DOHH2 (cell line): Measurements from ENCODE around the gene BTG2.
A peak's percentile ranks its signal among the peaks of the same experiment; 100 is the strongest.

Source experiments
- H3F3A ChIP-seq: fragments of 200-600 bp; sonication (generic), shearing (Covaris generic); 2 replicates; pipeline ENCODE4 v1.6.0; 2016; ENCODE audit warnings: antibody characterized with exemption, mild to moderate bottlenecking; ENCODE audit not compliant: control insufficient read depth, insufficient read depth
- H3K27ac ChIP-seq: fragments of 200-600 bp; sonication (generic); 2 replicates; pipeline ENCODE4 v1.5.1; 2014; ENCODE audit warnings: low read depth, mild to moderate bottlenecking, low read length, moderate library complexity
- H3K27me3 ChIP-seq: fragments of 200-600 bp; sonication (generic); 2 replicates; pipeline ENCODE4 v1.6.1; 2014; ENCODE audit warnings: mild to moderate bottlenecking, low read length, mixed read lengths; ENCODE audit not compliant: control insufficient read depth
- H3K36me3 ChIP-seq: fragments of 200-600 bp; sonication (generic); 2 replicates; pipeline ENCODE4 v1.6.1; 2014; ENCODE audit warnings: mild to moderate bottlenecking, low read length, moderate library complexity, mixed read lengths; ENCODE audit not compliant: control insufficient read depth
- H3K4me1 ChIP-seq: fragments of 200-600 bp; sonication (generic); 2 replicates; pipeline ENCODE4 v1.6.1; 2014; ENCODE audit warnings: mild to moderate bottlenecking, low read length, mixed read lengths; ENCODE audit not compliant: control insufficient read depth
- H3K4me2 ChIP-seq: fragments of 200-600 bp; sonication (generic); 2 replicates; pipeline ENCODE4 v1.6.0; 2014; ENCODE audit warnings: mild to moderate bottlenecking, low read length, moderate library complexity
- H3K4me3 ChIP-seq: fragments of 200-600 bp; sonication (generic); 2 replicates; pipeline ENCODE4 v1.5.1; 2014; ENCODE audit warnings: mild to moderate bottlenecking, low read length, mixed read lengths
- H3K79me2 ChIP-seq: fragments of 200-600 bp; sonication (generic); 2 replicates; pipeline ENCODE4 v1.6.1; 2014; ENCODE audit warnings: mild to moderate bottlenecking, low read length, mixed read lengths; ENCODE audit not compliant: control insufficient read depth
- H3K9me2 ChIP-seq: fragments of 200-600 bp; sonication (generic); replicated peaks from 2 replicates; pipeline ENCODE4 v1.6.1; 2014; ENCODE audit warnings: mild to moderate bottlenecking, low read length, mixed read lengths; ENCODE audit not compliant: control insufficient read depth
- H3K9me3 ChIP-seq: fragments of 200-600 bp; sonication (generic); 2 replicates; pipeline ENCODE4 v1.6.1; 2014; ENCODE audit warnings: antibody characterized with exemption, low read length, mixed read lengths; ENCODE audit not compliant: control insufficient read depth, insufficient read depth
- H4K20me1 ChIP-seq: fragments of 200-600 bp; sonication (generic); 2 replicates; pipeline ENCODE4 v1.6.0; 2014; ENCODE audit warnings: low read depth, mild to moderate bottlenecking, antibody characterized with exemption, low read length, moderate library complexity; ENCODE audit not compliant: control insufficient read depth, insufficient read depth
- EZH2phosphoT487 ChIP-seq: fragments of 200-600 bp; sonication (generic); IDR thresholded peaks from 2 replicates; pipeline ENCODE4 v1.6.1; 2017; ENCODE audit warnings: borderline replicate concordance, mild to moderate bottlenecking, antibody characterized with exemption, low read length, moderate library complexity, mixed read lengths
- TF ChIP-seq, protein P1 (sequence below): fragments of 200-600 bp; sonication (generic); IDR thresholded peaks from one replicate; pipeline ENCODE4 v1.5.1; 2014; ENCODE audit warnings: antibody characterized with exemption, mild to moderate bottlenecking, low read depth, low read length; ENCODE audit not compliant: poor library complexity, severe bottlenecking

BTG2 gene

DNA sequence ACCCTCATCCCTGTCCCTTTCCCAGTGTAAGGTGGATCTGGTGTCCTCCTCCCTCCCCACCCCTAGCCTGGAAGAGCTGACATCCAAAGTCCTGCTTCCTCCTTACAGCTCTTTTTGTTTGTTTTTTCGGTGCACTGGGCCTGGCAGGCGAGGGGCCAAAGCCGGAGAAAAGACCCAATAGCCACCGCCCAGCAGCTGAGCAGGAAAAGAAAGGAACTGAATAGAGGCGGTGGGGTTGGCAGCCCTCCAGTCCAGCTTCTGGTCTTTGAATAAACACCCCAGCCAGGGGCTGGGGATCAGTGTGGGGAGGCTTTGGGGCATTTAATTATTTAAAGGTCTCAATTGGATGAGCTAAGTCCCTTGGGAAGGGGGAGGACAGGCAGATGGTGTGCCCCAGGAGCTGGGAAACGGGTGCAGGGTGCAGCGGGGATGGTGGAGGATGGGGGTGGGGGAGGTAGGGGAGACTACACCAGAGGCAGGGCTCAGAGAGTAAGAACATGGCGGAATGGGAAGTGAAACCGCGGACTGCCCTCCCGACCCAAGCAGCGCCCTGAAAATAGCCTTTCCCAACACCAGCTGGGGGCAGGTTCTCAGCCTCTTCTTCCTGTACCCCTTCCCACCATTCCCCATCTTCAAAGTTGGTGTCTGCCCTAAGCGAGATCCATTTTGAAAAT is 20.2 kb downstream of the BTG2 start:
- Histone ChIP-seq H3K4me1 (peaks cover 80% of the 10 kb centered on the region), H4K20me1 (no peaks in the 10 kb centered on the region), H3K9me2 (no peaks in the 10 kb centered on the region), H3K27me3 (no peaks in the 10 kb centered on the region), H3K79me2 (peaks cover 13% of the 10 kb centered on the region), H3K9me3 (no peaks in the 10 kb centered on the region), H3K4me2 (peak overlapping the region; percentile 99), H3K36me3 (peaks cover 6% of the 10 kb centered on the region; the same call in 1 of the 2 replicates), H3K27ac (peak overlapping the region; percentile 100), H3F3A (peaks cover 59% of the 10 kb centered on the region), H3K4me3 (peak overlapping the region; percentile 83)
- TF ChIP-seq EZH2phosphoT487 = no peak
- TF ChIP-seq, protein P1, sequence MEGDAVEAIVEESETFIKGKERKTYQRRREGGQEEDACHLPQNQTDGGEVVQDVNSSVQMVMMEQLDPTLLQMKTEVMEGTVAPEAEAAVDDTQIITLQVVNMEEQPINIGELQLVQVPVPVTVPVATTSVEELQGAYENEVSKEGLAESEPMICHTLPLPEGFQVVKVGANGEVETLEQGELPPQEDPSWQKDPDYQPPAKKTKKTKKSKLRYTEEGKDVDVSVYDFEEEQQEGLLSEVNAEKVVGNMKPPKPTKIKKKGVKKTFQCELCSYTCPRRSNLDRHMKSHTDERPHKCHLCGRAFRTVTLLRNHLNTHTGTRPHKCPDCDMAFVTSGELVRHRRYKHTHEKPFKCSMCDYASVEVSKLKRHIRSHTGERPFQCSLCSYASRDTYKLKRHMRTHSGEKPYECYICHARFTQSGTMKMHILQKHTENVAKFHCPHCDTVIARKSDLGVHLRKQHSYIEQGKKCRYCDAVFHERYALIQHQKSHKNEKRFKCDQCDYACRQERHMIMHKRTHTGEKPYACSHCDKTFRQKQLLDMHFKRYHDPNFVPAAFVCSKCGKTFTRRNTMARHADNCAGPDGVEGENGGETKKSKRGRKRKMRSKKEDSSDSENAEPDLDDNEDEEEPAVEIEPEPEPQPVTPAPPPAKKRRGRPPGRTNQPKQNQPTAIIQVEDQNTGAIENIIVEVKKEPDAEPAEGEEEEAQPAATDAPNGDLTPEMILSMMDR = no peak

DNA sequence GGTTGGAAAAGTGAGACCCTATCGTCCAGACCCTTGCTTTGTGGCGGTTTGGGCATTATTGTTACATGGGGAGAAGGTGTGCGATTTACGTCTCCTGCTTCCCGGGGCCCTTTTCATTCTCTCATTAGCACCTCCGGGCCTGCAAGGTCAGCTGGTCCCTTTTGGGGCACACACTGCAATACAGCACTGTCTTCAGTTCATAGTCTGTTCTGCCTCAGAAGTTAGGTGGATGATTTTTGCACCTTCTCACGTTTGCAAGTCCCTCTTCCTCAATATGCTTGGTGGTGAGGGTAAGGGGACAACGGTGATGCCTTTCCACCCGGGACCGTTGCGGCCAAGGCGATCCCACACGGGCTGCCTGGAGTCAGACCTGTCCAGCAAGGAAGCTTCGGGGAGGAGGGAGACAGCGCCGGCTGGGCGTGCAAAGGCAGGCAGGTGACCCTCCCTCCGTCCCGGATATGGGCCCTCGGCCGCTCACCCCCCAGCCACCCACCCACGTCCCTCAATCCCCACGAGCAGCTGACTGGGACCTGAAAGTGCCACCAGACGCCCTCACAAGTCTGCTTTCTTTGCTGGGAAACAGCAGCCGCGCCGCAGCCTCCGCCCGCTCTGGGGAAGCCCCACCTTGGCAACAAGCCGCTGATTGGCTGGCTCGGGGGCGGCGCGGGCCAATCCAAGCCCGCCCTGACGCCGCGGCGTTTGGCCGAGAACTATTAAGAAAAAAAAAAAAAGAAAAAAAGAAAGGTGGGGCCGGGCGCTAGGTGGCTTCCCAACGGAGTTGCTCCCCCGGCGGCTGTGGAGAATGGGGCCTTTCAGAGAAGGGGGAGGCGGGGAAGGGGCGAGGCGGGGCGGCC is 21.7 kb downstream of the BTG2 start:
- Histone ChIP-seq H3K27me3 (no peaks in the 10 kb centered on the region), H3K4me3 (peak overlapping the region; percentile 83), H3K4me1 (peaks cover 67% of the 10 kb centered on the region), H3F3A (peaks cover 54% of the 10 kb centered on the region), H3K9me3 (no peaks in the 10 kb centered on the region), H3K4me2 (peak overlapping the region; percentile 99), H3K9me2 (no peaks in the 10 kb centered on the region), H3K79me2 (peaks cover 8% of the 10 kb centered on the region), H3K27ac (peak overlapping the region; percentile 100), H3K36me3 (0 out of 2 replicates have a peak, but pooled peaks cover 3% of the 10 kb centered on the region), H4K20me1 (no peaks in the 10 kb centered on the region)
- no peak for TF ChIP-seq EZH2phosphoT487
- TF ChIP-seq, protein P1 = no peak

DNA sequence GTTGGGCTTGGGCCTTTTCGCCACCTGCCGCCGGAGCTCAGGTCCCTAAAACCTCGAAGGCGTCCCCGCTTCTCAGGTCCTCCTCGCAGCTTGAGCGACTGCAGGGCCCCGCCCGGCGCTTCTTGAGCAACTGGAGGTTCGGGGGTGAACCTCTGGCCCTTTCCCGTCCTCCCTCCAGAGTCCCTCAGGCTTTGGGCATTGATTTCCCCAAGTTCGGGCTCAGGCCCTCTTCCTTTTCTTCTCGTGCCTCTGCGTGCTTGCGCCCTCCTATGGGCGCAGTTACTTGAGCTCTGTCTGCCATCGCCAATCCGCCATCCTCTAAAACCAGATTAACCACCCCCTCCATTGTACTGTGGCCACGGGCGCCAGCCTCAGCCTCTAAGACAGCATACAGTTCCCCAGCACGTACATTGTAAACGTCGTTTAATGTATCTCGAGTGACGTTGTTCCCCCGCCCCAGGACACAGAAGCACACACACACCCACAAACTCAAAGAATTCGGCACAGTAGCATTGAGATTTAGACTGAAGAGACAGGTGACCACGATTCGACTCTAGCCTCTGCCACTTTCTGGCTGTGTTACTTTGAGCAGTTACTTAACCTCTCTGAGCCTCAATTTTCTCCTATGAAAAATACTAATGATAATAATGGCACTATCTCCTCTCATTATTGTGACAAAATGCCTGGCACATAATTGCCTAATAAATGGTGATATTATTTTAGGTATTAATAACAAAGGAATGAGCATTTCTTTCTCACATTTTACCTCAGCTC is 22.6 kb downstream of the BTG2 start:
- no peaks in the 10 kb centered on the region for H3K9me2 ChIP-seq
- H3K4me2 ChIP-seq = peak overlapping the region; percentile 99
- peaks cover 59% of the 10 kb centered on the region for H3K4me1 ChIP-seq
- peaks cover 8% of the 10 kb centered on the region for H3K79me2 ChIP-seq
- 0 out of 2 replicates have a peak, but pooled peaks cover 3% of the 10 kb centered on the region for H3K36me3 ChIP-seq
- no peaks in the 10 kb centered on the region for H3K27me3 ChIP-seq
- H3K9me3 ChIP-seq = no peaks in the 10 kb centered on the region
- H4K20me1 ChIP-seq = no peaks in the 10 kb centered on the region
- no peak for TF ChIP-seq EZH2phosphoT487
- TF ChIP-seq, protein P1 = peak; percentile 67
- H3K27ac ChIP-seq = peak overlapping the region; percentile 100
- peaks cover 46% of the 10 kb centered on the region for H3F3A ChIP-seq
- H3K4me3 ChIP-seq = peak overlapping the region; percentile 70
